Neutrophil (primary cell): Measurements from ENCODE around the gene PRM3.

Source experiments
- H3K27ac ChIP-seq: fragments of 200-600 bp; sonication (generic); 2 replicates; pipeline ENCODE4 v1.5.1; 2016; ENCODE audit warnings: mild to moderate bottlenecking, moderate library complexity
- H3K27me3 ChIP-seq: fragments of 200-600 bp; sonication (generic); 2 replicates; pipeline ENCODE4 v1.6.0; 2016; ENCODE audit warnings: mild to moderate bottlenecking
- H3K36me3 ChIP-seq: fragments of 200-600 bp; sonication (generic); 2 replicates; pipeline ENCODE4 v1.5.1; 2017
- H3K4me1 ChIP-seq, 2 experiments: fragments of 200-600 bp in 1 of 2; sonication (generic) in 1 of 2; 1 replicate in 1 of 2; 2 replicates in 1 of 2; pipeline versions ENCODE4 v1.5.1 to v1.6.1; 2013 to 2016; ENCODE audit warnings: low read depth in 1 of 2, low read length in 1 of 2, mild to moderate bottlenecking in 1 of 2, moderate library complexity in 1 of 2; ENCODE audit not compliant: control insufficient read depth in 1 of 2, insufficient read depth in 1 of 2
- H3K4me3 ChIP-seq, 2 experiments: fragments of 200-600 bp in 1 of 2; sonication (generic) in 1 of 2; 1 replicate in 1 of 2; 2 replicates in 1 of 2; pipeline ENCODE4 v1.5.1; 2013 to 2016; ENCODE audit warnings: low read depth in 1 of 2, low read length in 1 of 2, mild to moderate bottlenecking in 1 of 2, moderate library complexity in 1 of 2
- H3K9me3 ChIP-seq: fragments of 200-600 bp; sonication (generic); 2 replicates; pipeline ENCODE4 v1.5.1; 2016
- TF ChIP-seq, protein P1 (sequence below): fragments of 200-600 bp; sonication (generic); IDR thresholded peaks from 2 replicates; pipeline ENCODE4 v1.5.1; 2016; ENCODE audit warnings: antibody characterized with exemption

PRM3 gene, protein sequence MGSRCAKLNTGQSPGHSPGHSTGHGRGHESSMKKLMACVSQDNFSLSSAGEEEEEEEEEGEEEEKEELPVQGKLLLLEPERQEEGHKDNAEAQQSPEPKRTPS

DNA sequence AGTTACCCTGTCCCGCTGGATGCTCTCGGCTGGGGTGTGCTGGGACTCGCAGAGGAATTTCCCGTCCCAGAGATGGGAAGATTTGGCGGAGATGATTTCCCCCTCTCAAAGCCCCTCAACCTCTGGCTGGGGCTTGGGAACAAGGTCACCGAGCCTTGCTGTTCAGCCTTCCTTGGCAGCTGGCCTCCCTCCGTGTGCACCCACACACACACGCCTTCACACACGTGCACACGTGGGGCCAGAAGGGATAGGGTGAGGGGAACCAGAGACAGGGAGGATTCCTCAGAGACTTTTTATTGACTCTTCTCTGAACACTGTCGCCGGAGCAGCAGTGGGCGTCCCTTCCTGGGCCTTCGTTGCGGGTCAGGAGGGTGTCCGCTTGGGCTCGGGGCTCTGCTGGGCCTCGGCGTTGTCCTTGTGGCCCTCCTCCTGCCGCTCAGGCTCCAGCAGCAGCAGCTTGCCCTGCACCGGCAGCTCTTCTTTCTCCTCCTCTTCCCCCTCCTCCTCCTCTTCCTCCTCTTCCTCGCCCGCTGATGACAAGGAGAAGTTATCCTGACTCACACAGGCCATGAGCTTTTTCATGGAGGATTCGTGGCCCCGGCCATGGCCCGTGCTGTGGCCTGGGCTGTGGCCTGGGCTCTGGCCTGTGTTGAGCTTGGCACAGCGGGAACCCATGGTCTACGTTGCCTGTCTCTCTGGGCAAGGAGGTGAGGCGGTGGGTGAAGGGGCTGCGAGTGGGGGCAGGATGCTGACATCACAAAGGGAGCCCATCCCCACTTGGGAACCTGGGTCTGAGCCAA is at the start of gene PRM3:
Gene PRM3, minus strand, starts transcription at position 709 of the 800 bp plus-strand sequence. Its CDS starts 34 bp downstream, at position 675.
- Histone ChIP-seq H3K4me3 (no peak within 1 kb of the TSS), H3K27me3 (no peaks in the 10 kb centered on the region), H3K4me1 (no peaks in the 10 kb centered on the region), H3K9me3 (no peaks in the 10 kb centered on the region), H3K27ac (no peak within 1 kb of the TSS), H3K36me3 (no peaks in the 10 kb centered on the region)
- TF ChIP-seq, protein P1, sequence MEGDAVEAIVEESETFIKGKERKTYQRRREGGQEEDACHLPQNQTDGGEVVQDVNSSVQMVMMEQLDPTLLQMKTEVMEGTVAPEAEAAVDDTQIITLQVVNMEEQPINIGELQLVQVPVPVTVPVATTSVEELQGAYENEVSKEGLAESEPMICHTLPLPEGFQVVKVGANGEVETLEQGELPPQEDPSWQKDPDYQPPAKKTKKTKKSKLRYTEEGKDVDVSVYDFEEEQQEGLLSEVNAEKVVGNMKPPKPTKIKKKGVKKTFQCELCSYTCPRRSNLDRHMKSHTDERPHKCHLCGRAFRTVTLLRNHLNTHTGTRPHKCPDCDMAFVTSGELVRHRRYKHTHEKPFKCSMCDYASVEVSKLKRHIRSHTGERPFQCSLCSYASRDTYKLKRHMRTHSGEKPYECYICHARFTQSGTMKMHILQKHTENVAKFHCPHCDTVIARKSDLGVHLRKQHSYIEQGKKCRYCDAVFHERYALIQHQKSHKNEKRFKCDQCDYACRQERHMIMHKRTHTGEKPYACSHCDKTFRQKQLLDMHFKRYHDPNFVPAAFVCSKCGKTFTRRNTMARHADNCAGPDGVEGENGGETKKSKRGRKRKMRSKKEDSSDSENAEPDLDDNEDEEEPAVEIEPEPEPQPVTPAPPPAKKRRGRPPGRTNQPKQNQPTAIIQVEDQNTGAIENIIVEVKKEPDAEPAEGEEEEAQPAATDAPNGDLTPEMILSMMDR = no peak

DNA sequence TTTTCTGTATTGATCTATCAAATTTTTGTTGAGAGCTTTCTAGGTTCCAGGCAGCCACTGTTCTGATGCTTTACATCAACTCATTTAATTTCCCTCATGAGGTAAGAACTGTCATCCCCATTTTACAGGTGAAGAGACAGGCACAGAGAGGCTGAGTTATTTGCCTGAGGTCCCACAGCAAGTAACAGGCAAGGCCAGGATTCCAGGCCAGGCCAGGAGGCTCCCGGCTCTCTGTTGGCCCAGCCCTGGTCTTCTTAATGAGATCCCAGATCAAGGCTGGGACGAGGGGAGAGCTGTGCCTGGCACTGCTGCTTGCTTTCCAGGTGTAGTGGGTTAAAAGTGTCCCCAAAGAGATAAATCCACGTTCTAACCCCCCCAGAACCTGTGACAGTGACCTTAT is 49.4 kb upstream of the PRM3 start:
- Histone ChIP-seq H3K4me3 (no peak overlapping the region), H3K27ac (no peak overlapping the region), H3K9me3 (no peaks in the 10 kb centered on the region), H3K36me3 (no peaks in the 10 kb centered on the region), H3K4me1 (no peaks in the 10 kb centered on the region), H3K27me3 (no peaks in the 10 kb centered on the region)
- TF ChIP-seq, protein P1 = no peak

DNA sequence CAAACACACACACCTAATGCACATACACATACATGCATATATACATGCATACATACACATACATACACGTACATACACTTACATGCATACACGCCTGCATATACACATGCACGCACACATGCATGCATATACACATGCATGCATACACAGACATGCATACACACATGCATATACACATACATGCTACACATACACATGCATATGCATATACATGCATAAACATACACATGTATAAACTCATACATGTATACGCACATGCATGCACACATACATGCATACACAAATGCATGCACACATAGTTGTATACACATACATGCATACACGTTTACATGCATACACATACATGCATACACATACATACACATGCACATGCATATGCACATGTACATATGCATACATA is 48.2 kb upstream of the PRM3 start:
- TF ChIP-seq, protein P1 = no peak

DNA sequence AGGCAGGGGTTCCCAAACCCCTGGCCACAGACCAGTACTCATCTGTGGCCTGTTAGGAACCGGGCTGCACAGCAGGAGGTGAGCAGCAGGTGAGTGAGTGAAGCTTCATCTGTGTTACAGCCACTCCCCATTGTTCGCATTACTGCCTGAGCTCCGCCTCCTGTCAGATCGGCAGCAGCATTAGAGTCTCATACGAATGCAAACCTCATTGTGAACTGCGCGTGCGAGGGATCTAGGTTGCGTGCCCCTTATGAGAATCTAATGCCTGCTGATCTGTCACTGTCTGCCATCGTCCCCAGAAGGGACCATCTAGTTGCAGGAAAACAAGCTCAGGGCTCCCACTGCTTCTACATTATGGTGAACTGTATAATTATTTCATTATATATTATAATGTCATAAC is 46.7 kb upstream of the PRM3 start:
- Histone ChIP-seq H3K4me1 (no peaks in the 10 kb centered on the region), H3K4me3 (no peak overlapping the region), H3K27ac (no peak overlapping the region), H3K27me3 (no peaks in the 10 kb centered on the region), H3K9me3 (no peaks in the 10 kb centered on the region), H3K36me3 (no peaks in the 10 kb centered on the region)
- TF ChIP-seq, protein P1 = no peak

More for the DNA sequence above, 48.2 kb upstream of the PRM3 start:
- no peak overlapping the region for H3K27ac ChIP-seq
- H3K36me3 ChIP-seq = no peaks in the 10 kb centered on the region
- no peaks in the 10 kb centered on the region for H3K4me1 ChIP-seq
- no peak overlapping the region for H3K4me3 ChIP-seq
- H3K27me3 ChIP-seq = no peaks in the 10 kb centered on the region
- no peaks in the 10 kb centered on the region for H3K9me3 ChIP-seq

DNA sequence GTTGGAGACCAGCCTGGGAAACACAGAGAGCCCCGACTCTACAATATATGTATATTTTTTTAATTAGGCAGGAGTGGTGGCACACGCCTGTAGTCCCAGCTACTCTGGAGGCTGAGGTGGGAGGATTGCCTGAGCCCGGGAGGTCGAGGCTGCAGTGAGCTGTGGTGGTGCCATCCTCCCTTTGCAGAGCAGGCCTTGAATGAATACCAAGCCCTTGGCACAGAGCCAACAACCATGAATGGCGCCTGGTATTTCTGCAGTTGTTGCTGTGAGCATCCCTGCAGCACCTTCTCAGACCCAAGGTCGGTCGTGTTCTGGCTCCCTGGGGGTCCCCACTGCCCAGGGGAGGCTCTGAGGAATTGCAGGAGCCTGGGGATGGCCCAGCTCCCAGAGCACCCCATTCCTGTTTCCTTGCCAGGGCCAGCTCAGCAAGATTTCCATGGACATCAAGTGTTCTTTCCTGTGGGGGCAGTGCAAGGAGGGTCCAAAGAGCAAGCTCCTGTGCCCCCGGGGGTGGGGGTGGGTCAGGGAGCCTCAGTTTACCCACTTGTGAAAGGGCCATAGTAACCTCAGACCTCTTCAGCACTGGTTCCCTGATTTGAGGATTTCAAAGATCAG is 46.2 kb upstream of the PRM3 start:
- no peaks in the 10 kb centered on the region for H3K9me3 ChIP-seq
- TF ChIP-seq, protein P1 = no peak
- H3K4me1 ChIP-seq = no peaks in the 10 kb centered on the region
- no peak overlapping the region for H3K27ac ChIP-seq
- no peaks in the 10 kb centered on the region for H3K27me3 ChIP-seq
- no peaks in the 10 kb centered on the region for H3K36me3 ChIP-seq
- no peak overlapping the region for H3K4me3 ChIP-seq
